ENCODE measurements around the gene ARHGAP6. TPM values are rescaled to one million over a fixed set of nuclear protein-coding genes. Genes with fewer than 3 reads are reported as not detected.

The ARHGAP6 gene
- total RNA-seq, 1 donor from 2014 or later, result 1.2 TPM

DNA sequence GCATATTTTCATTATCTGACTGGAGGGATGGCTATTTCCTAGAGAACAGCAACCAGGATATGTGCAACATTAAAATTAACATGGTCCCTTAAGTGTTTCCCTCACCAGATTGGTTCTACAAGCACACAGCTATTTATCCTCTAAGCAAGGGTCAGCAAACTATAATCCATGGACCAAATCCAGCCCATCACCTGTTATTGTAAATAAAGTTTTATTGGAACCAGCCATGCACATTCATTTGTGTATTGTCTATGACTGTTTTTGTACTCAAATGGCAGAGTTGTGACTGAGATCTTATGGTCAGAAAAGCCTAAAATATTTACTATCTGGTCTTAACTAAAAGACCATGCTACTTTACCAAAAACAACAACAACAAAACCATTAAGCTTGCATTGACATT lies 294.6 kb downstream of the ARHGAP6 start:
- Mint-ChIP-seq H3K4me3 (no peak overlapping the region), H3K27me3 (ENCODE audit: insufficient read depth, low read depth) (no peaks in the 10 kb centered on the region), H3K27ac (no peak overlapping the region), H3K9me3 (no peaks in the 10 kb centered on the region), H3K4me1 (no peaks in the 10 kb centered on the region), H3K36me3 (no peaks in the 10 kb centered on the region)
- no peak overlapping the region for H3K4me3 ChIP-seq
- no peak overlapping the region for H3K9ac ChIP-seq
- no peak overlapping the region for H2AFZ ChIP-seq (replicated peaks)
- H3K36me3 ChIP-seq, result no peaks in the 10 kb centered on the region
- no peaks in the 10 kb centered on the region for H3K27me3 ChIP-seq
- no peaks in the 10 kb centered on the region for H4K20me1 ChIP-seq (ENCODE audit: low read depth)
- peaks cover 5% of the 10 kb centered on the region for H3K9me3 ChIP-seq (ENCODE audit: low read depth)
- H3K27ac ChIP-seq, result no peak overlapping the region
- H3K79me2 ChIP-seq (ENCODE audit: low read depth), result no peaks in the 10 kb centered on the region
- no peaks in the 10 kb centered on the region for H3F3A ChIP-seq (ENCODE audit: low read depth)
- DNase-seq (ENCODE audit: low spot score), result no peak
- H3K4me2 ChIP-seq, result no peak overlapping the region
- no peak for TF ChIP-seq EZH2phosphoT487 (IDR thresholded peaks at IDR 0.05)
- no peak for TF ChIP-seq EZH2 (IDR thresholded peaks at IDR 0.05)
- TF ChIP-seq, protein P1, sequence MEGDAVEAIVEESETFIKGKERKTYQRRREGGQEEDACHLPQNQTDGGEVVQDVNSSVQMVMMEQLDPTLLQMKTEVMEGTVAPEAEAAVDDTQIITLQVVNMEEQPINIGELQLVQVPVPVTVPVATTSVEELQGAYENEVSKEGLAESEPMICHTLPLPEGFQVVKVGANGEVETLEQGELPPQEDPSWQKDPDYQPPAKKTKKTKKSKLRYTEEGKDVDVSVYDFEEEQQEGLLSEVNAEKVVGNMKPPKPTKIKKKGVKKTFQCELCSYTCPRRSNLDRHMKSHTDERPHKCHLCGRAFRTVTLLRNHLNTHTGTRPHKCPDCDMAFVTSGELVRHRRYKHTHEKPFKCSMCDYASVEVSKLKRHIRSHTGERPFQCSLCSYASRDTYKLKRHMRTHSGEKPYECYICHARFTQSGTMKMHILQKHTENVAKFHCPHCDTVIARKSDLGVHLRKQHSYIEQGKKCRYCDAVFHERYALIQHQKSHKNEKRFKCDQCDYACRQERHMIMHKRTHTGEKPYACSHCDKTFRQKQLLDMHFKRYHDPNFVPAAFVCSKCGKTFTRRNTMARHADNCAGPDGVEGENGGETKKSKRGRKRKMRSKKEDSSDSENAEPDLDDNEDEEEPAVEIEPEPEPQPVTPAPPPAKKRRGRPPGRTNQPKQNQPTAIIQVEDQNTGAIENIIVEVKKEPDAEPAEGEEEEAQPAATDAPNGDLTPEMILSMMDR (IDR thresholded peaks at IDR 0.05), result no peak
- no peaks in the 10 kb centered on the region for H3K4me1 ChIP-seq

DNA sequence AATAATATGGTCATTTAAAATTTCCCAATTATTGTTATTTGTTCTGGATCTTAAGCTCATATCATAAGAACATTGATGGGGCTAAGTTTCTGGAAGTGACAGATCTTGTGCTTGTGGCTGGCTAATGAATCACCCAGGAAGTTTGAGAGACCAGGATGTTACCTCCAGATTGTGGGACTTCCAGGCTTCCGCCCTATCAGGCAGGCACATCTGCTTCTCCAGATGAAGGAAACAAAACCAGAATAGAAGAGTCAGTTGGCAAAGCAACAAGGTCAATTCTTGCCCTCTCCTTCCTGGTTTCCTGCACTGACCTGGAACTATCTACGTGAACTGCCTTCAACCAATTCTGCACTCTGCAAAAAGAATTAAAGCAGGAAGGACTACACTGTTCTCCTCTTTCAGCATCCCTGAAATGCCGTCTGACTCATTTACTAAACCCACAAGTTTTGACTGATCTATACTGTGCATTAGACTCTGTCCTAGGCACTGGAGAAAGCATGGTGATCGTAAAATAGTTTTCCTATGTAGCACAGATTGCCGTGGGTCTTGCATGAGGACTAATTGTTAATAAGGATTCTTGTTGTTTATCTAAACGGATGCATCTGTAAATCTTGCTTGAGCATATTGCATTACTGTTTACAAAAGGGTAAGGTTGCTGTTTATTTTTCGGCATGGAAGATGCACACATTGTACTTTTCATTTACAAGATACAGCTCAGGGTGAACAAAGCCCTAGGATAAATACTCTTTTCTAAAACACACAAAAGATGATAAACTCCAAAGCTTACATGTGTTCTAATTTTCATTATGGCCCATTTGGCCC lies 297.9 kb downstream of the ARHGAP6 start:
- Histone ChIP-seq H3K4me3 (no peak overlapping the region), H3K36me3 (no peaks in the 10 kb centered on the region), H2AFZ (replicated peaks) (no peak overlapping the region), H3K79me2 (ENCODE audit: low read depth) (no peaks in the 10 kb centered on the region), H4K20me1 (ENCODE audit: low read depth) (no peaks in the 10 kb centered on the region), H3K9ac (no peak overlapping the region), H3K9me3 (ENCODE audit: low read depth) (peaks cover 5% of the 10 kb centered on the region), H3K4me1 (no peaks in the 10 kb centered on the region), H3F3A (ENCODE audit: low read depth) (no peaks in the 10 kb centered on the region), H3K27ac (no peak overlapping the region), H3K4me2 (no peak overlapping the region), H3K27me3 (no peaks in the 10 kb centered on the region)
- Mint-ChIP-seq H3K4me3 (no peak overlapping the region), H3K4me1 (no peaks in the 10 kb centered on the region), H3K27ac (no peak overlapping the region), H3K27me3 (ENCODE audit: insufficient read depth, low read depth) (peaks cover 3% of the 10 kb centered on the region), H3K36me3 (no peaks in the 10 kb centered on the region), H3K9me3 (peaks cover 4% of the 10 kb centered on the region)
- TF ChIP-seq EZH2phosphoT487 (IDR thresholded peaks at IDR 0.05) (no peak), EZH2 (IDR thresholded peaks at IDR 0.05) (no peak)
- TF ChIP-seq, protein P1 (IDR thresholded peaks at IDR 0.05), result no peak
- DNase-seq (ENCODE audit: low spot score), result no peak

DNA sequence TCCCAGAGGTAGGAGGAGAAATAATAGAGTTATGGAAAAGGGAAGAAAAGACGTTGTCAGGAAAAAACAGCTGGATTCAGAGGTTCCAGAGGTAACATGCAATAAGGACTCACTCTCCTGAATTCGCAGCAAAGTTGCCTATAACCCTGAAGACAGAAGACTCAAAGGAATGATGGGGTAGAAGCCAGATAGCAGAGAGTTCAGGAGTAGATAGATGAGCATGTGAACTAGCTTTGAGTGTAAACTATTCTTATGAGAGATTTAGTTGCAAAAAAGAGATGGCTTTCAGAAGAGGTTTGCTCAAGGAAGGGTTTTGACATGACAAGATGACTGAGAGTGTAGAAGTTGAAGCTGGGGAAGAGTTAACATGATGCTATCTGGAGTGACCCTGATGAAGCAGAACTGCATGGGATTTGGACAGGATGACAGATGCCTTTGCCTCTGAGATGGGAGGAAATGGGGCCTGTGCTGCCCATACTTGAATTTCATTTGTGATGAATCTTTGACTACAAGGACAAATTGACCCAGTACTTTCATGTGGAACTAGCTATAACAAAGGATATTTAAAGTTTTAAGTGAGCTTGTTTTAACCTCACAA lies 298.6 kb downstream of the ARHGAP6 start:
- H3K4me1 ChIP-seq, result no peaks in the 10 kb centered on the region
- H3K27me3 Mint-ChIP-seq (ENCODE audit: insufficient read depth, low read depth), result peaks cover 3% of the 10 kb centered on the region
- H3K4me3 ChIP-seq, result no peak overlapping the region
- no peak overlapping the region for H3K27ac ChIP-seq
- H3K36me3 Mint-ChIP-seq, result no peaks in the 10 kb centered on the region
- peaks cover 5% of the 10 kb centered on the region for H3K9me3 ChIP-seq (ENCODE audit: low read depth)
- H4K20me1 ChIP-seq (ENCODE audit: low read depth), result no peaks in the 10 kb centered on the region
- H3K79me2 ChIP-seq (ENCODE audit: low read depth), result no peaks in the 10 kb centered on the region
- H2AFZ ChIP-seq (replicated peaks), result no peak overlapping the region
- H3K27ac Mint-ChIP-seq, result no peak overlapping the region
- no peak overlapping the region for H3K4me3 Mint-ChIP-seq
- H3K9ac ChIP-seq, result no peak overlapping the region
- H3F3A ChIP-seq (ENCODE audit: low read depth), result no peaks in the 10 kb centered on the region
- DNase-seq (ENCODE audit: low spot score), result no peak
- no peak overlapping the region for H3K4me2 ChIP-seq
- no peaks in the 10 kb centered on the region for H3K36me3 ChIP-seq
- H3K27me3 ChIP-seq, result no peaks in the 10 kb centered on the region
- H3K4me1 Mint-ChIP-seq, result no peaks in the 10 kb centered on the region
- peaks cover 4% of the 10 kb centered on the region for H3K9me3 Mint-ChIP-seq
- no peak for TF ChIP-seq EZH2phosphoT487 (IDR thresholded peaks at IDR 0.05)
- no peak for TF ChIP-seq EZH2 (IDR thresholded peaks at IDR 0.05)
- TF ChIP-seq, protein P1 (IDR thresholded peaks at IDR 0.05), result no peak

Measured in neural progenitor cell (in vitro differentiated cells).